ENCODE results near the gene WEE2. TPM values are rescaled to one million over a fixed set of nuclear protein-coding genes. Genes with fewer than 3 reads are reported as not detected.
"Not testable (repeated sequence)": the region's sequence is repeated elsewhere in the genome, so short reads cannot be mapped to it uniquely, and the experiment has no call there.

WEE2 gene
- total and polyA plus RNA-seq, 2 experiments from 2014 or later: 0.09 TPM; not detected in 1

- Histone ChIP-seq H3K4me1 (ENCODE audit: low read depth) (peaks cover 7% of the 10 kb centered on the region), H3K27me3 (no peaks in the 10 kb centered on the region), H3K36me3 (peaks cover 24% of the 10 kb centered on the region), H3K4me3 (peak overlapping the region; percentile 74), H3K27ac (no peak overlapping the region), H3K9me3 (ENCODE audit: low read depth) (no peaks in the 10 kb centered on the region)
- no peak for TF ChIP-seq CTCF (IDR thresholded peaks at IDR 0.05; ENCODE audit: low read depth, low read length)
- no peak for DNase-seq (ENCODE audit: low read depth in 1 of 2, low spot score in 1 of 2)
Measured at GRCh38 chr7:141739250-141739649, 31.1 kb downstream of the WEE2 start.

- Histone ChIP-seq H3K27me3 (no peaks in the 10 kb centered on the region), H3K36me3 (peaks cover 51% of the 10 kb centered on the region), H3K4me3 (no peak overlapping the region), H3K27ac (no peak overlapping the region), H3K9me3 (ENCODE audit: low read depth) (no peaks in the 10 kb centered on the region), H3K4me1 (ENCODE audit: low read depth) (peaks cover 7% of the 10 kb centered on the region)
- TF ChIP-seq CTCF (IDR thresholded peaks at IDR 0.05; ENCODE audit: low read depth, low read length): no peak
- DNase-seq (ENCODE audit: low read depth in 1 of 2, low spot score in 1 of 2): peak in 1 of 2 donors; percentile 9
Measured at GRCh38 chr7:141742229-141742628, 34.1 kb downstream of the WEE2 start.

- Histone ChIP-seq H3K27me3 (no peaks in the 10 kb centered on the region), H3K4me1 (ENCODE audit: low read depth) (peaks cover 5% of the 10 kb centered on the region), H3K27ac (no peak overlapping the region), H3K4me3 (no peak overlapping the region), H3K36me3 (peaks cover 60% of the 10 kb centered on the region), H3K9me3 (ENCODE audit: low read depth) (no peaks in the 10 kb centered on the region)
- no peak for TF ChIP-seq CTCF (IDR thresholded peaks at IDR 0.05; ENCODE audit: low read depth, low read length)
- no peak for DNase-seq (ENCODE audit: low read depth in 1 of 2, low spot score in 1 of 2)
Measured at GRCh38 chr7:141744131-141744530, 36.0 kb downstream of the WEE2 start.

- no peak overlapping the region for H3K4me3 ChIP-seq
- H3K36me3 ChIP-seq: peaks cover 71% of the 10 kb centered on the region
- H3K27me3 ChIP-seq: no peaks in the 10 kb centered on the region
- H3K27ac ChIP-seq: no peak overlapping the region
- no peak for DNase-seq (ENCODE audit: low read depth in 1 of 2, low spot score in 1 of 2)
- H3K4me1 ChIP-seq (ENCODE audit: low read depth): no peaks in the 10 kb centered on the region
- no peak for TF ChIP-seq CTCF (IDR thresholded peaks at IDR 0.05; ENCODE audit: low read depth, low read length)
- H3K9me3 ChIP-seq (ENCODE audit: low read depth): peaks cover 3% of the 10 kb centered on the region
Measured at GRCh38 chr7:141748396-141748795, 40.2 kb downstream of the WEE2 start.

- peaks cover 38% of the 10 kb centered on the region for H3K36me3 ChIP-seq
- H3K27me3 ChIP-seq; H3K27ac ChIP-seq; H3K9me3 ChIP-seq (ENCODE audit: low read depth); H3K4me3 ChIP-seq; H3K4me1 ChIP-seq (ENCODE audit: low read depth): not testable (repeated sequence)
- DNase-seq (ENCODE audit: low read depth in 1 of 2, low spot score in 1 of 2): peak in 1 of 2 donors; percentile 21
Measured at GRCh38 chr7:141751904-141752303, 43.8 kb downstream of the WEE2 start.

- no peaks in the 10 kb centered on the region for H3K4me1 ChIP-seq (ENCODE audit: low read depth)
- H3K27me3 ChIP-seq: no peaks in the 10 kb centered on the region
- H3K27ac ChIP-seq: no peak overlapping the region
- H3K9me3 ChIP-seq (ENCODE audit: low read depth): peaks cover 3% of the 10 kb centered on the region
- H3K4me3 ChIP-seq: no peak overlapping the region
- no peak for TF ChIP-seq CTCF (IDR thresholded peaks at IDR 0.05; ENCODE audit: low read depth, low read length)
- peaks cover 38% of the 10 kb centered on the region for H3K36me3 ChIP-seq
- peak in 1 of 2 donors; percentile 2 for DNase-seq (ENCODE audit: low read depth in 1 of 2, low spot score in 1 of 2)
Measured at GRCh38 chr7:141752634-141753033, 44.5 kb downstream of the WEE2 start.
